Measurements from ENCODE around the gene TWNK. TPM values are rescaled to one million over a fixed set of nuclear protein-coding genes. Genes with fewer than 3 reads are reported as not detected.

The TWNK gene
- total RNA-seq, 1 experiment from 2014 or later, result 38.7 TPM

GRCh38 chr10:101028446-101029337 is 41.3 kb downstream of the TWNK start:
- H3K27ac ChIP-seq (ENCODE audit: insufficient read length, low read depth, low read length), result no peak overlapping the region
- DNase-seq, result no peak
- H4K5ac ChIP-seq (ENCODE audit: insufficient read length, low read depth, low read length), result no peak overlapping the region
- H3K23ac ChIP-seq (ENCODE audit: insufficient read length, low read depth, low read length), result no peak overlapping the region
- H2BK15ac ChIP-seq (ENCODE audit: low read depth, low read length), result no peak overlapping the region
- no peak overlapping the region for H2BK120ac ChIP-seq (ENCODE audit: low read depth, low read length, poor library complexity, severe bottlenecking)
- WGBS (ENCODE audit: extremely low coverage, insufficient read length, low lambda C conversion rate), result no CpG with 5 or more reads among the region's 7 CpGs
- peaks cover 4% of the 10 kb centered on the region; the same call in 1 of the 2 replicates for H3K4me1 ChIP-seq (ENCODE audit: insufficient read depth, low read length)
- TF ChIP-seq CTCF (conservative IDR thresholded peaks at IDR 0.05), result no peak
- H2AK5ac ChIP-seq (ENCODE audit: insufficient read length, low read length), result no peak overlapping the region
- H3K4me2 ChIP-seq (ENCODE audit: insufficient read depth, insufficient read length, low read length), result no peak overlapping the region
- H3K9me3 ChIP-seq (ENCODE audit: control insufficient read depth, low read depth, low read length), result no peaks in the 10 kb centered on the region
- no peak overlapping the region for H3T11ph ChIP-seq (ENCODE audit: low read length)
- H2BK12ac ChIP-seq (ENCODE audit: insufficient read length, low read depth, low read length), result no peak overlapping the region
- no peak overlapping the region for H2AFZ ChIP-seq (ENCODE audit: low read length)
- H3K4ac ChIP-seq (ENCODE audit: low read depth, low read length), result no peak overlapping the region
- peaks cover 4% of the 10 kb centered on the region; the same call in 1 of the 2 replicates for H3K27me3 ChIP-seq (ENCODE audit: insufficient read depth, low read length)
- H3K4me1 Mint-ChIP-seq, result peaks cover 34 to 50% of the 10 kb centered on the region in 2 experiments
- no peaks in the 10 kb centered on the region for H3K79me1 ChIP-seq (ENCODE audit: insufficient read depth, low read depth, low read length, poor library complexity, severe bottlenecking)
- no peak overlapping the region for H4K8ac ChIP-seq (replicated peaks; ENCODE audit: insufficient read length, low read depth, low read length)
- H3K14ac ChIP-seq (ENCODE audit: insufficient read depth, low read length), result no peak overlapping the region
- no peak overlapping the region for H2BK5ac ChIP-seq (ENCODE audit: insufficient read length, low read length)
- no peaks in the 10 kb centered on the region; a peak in 1 of 5 replicates for H3K9me3 Mint-ChIP-seq
- H3K9ac ChIP-seq (ENCODE audit: extremely low read depth, insufficient read length, low read length), result no peak overlapping the region
- peaks cover 13% of the 10 kb centered on the region for H3K23me2 ChIP-seq (ENCODE audit: insufficient read length, low read depth, low read length, poor library complexity, severe bottlenecking)
- H3K18ac ChIP-seq (ENCODE audit: insufficient read length, low read depth, low read length), result no peak overlapping the region
- H3K4me3 Mint-ChIP-seq, result no peak overlapping the region; a peak in 2 of 5 replicates
- H3K79me2 ChIP-seq (ENCODE audit: insufficient read depth, low read length), result no peaks in the 10 kb centered on the region
- H3K27me3 Mint-ChIP-seq (ENCODE audit: low read depth), result peaks cover 48% of the 10 kb centered on the region
- H4K91ac ChIP-seq (ENCODE audit: insufficient read length, low read depth, low read length), result no peak overlapping the region
- no peak overlapping the region for H3K27ac Mint-ChIP-seq
- H2BK20ac ChIP-seq (ENCODE audit: low read depth, low read length, poor library complexity, severe bottlenecking), result no peak overlapping the region
- H3K56ac ChIP-seq (ENCODE audit: insufficient read length, low read depth, low read length), result no peak overlapping the region
- no peaks in the 10 kb centered on the region for H3K36me3 Mint-ChIP-seq (ENCODE audit: insufficient read depth in 1 of 3, low read depth in 3 of 3)
- no peaks in the 10 kb centered on the region for H4K20me1 ChIP-seq (ENCODE audit: control insufficient read depth, insufficient read depth, insufficient read length)
